GM12872 (cell line): ENCODE data around the gene CYB561.
A peak's percentile ranks its signal among the peaks of the same experiment; 100 is the strongest.

Experiments used
- CTCF ChIP-seq: IDR thresholded peaks from 3 replicates; pipeline ENCODE4 v1.5.1; 2011; ENCODE audit warnings: low read depth, mild to moderate bottlenecking, low read length, moderate library complexity; ENCODE audit not compliant: insufficient read depth

The CYB561 gene

GRCh38 chr17:63406689-63407330 lies 39.3 kb downstream of the CYB561 start:
- peak; percentile 85 for TF ChIP-seq CTCF

GRCh38 chr17:63405741-63406261 lies 40.3 kb downstream of the CYB561 start:
- TF ChIP-seq CTCF, result peak; percentile 73

- TF ChIP-seq CTCF, result no peak
Measured at GRCh38 chr17:63405020-63405419, 41.1 kb downstream of the CYB561 start.

GRCh38 chr17:63402431-63403212 lies 43.5 kb downstream of the CYB561 start:
- no peak for TF ChIP-seq CTCF

GRCh38 chr17:63399856-63400255 lies 46.2 kb downstream of the CYB561 start:
- no peak for TF ChIP-seq CTCF

- no peak for TF ChIP-seq CTCF
Measured at GRCh38 chr17:63399316-63399715, 46.8 kb downstream of the CYB561 start.

- no peak for TF ChIP-seq CTCF
Measured at GRCh38 chr17:63398680-63399079, 47.4 kb downstream of the CYB561 start.
